DND-41 (cell line): ENCODE data around the gene FMNL3.

ENCODE experiments used
- ATAC-seq: fragments of 200-7000 bp; cut with Tn5 transposase; 3 replicates; pipeline ENCODE4 v1.9.1; 2021; ENCODE audit warnings: low read depth; ENCODE audit not compliant: insufficient read depth
- DNase-seq: peaks from one replicate; pipeline ENCODE4 v3.0.0-alpha.2; 2020
- H2AFZ ChIP-seq: 2 replicates; pipeline ENCODE4 v1.6.0; 2012; ENCODE audit warnings: low read depth, low read length
- H3K27ac ChIP-seq: 2 replicates; pipeline ENCODE4 v1.5.1; 2012; ENCODE audit warnings: low read length, inconsistent platforms
- H3K27me3 ChIP-seq: fragments of 200-600 bp; sonication (generic); 2 replicates; pipeline ENCODE4 v1.6.0; 2012; ENCODE audit warnings: low read length, mild to moderate bottlenecking, inconsistent platforms; ENCODE audit not compliant: insufficient read depth, poor library complexity
- H3K36me3 ChIP-seq: 2 replicates; pipeline ENCODE4 v1.5.1; 2012; ENCODE audit warnings: low read length, inconsistent platforms; ENCODE audit not compliant: insufficient read depth
- H3K4me1 ChIP-seq: 2 replicates; pipeline ENCODE4 v1.5.1; 2012; ENCODE audit warnings: mild to moderate bottlenecking, low read length; ENCODE audit not compliant: insufficient read depth
- H3K4me2 ChIP-seq: 2 replicates; pipeline ENCODE4 v1.6.0; 2012; ENCODE audit warnings: mild to moderate bottlenecking, moderate library complexity, low read length, inconsistent platforms; ENCODE audit not compliant: insufficient read depth
- H3K4me3 ChIP-seq, 2 experiments: fragments of 200-600 bp in 1 of 2; shearing (Covaris generic) in 1 of 2; 2 replicates each; pipeline ENCODE4 v1.5.1; 2012 to 2016; ENCODE audit warnings: inconsistent platforms in 2 of 2, low read length in 2 of 2, mild to moderate bottlenecking in 2 of 2, low read depth in 1 of 2, moderate library complexity in 1 of 2
- H3K79me2 ChIP-seq: 2 replicates; pipeline ENCODE4 v1.6.0; 2012; ENCODE audit warnings: low read length, inconsistent platforms; ENCODE audit not compliant: insufficient read depth
- H3K9ac ChIP-seq: 2 replicates; pipeline ENCODE4 v1.6.0; 2012; ENCODE audit warnings: low read depth, mild to moderate bottlenecking, inconsistent platforms, low read length, moderate library complexity
- H3K9me3 ChIP-seq: 2 replicates; pipeline ENCODE4 v1.5.1; 2012; ENCODE audit warnings: low read length, moderate library complexity, mild to moderate bottlenecking, inconsistent platforms; ENCODE audit not compliant: insufficient read depth, severe bottlenecking
- H4K20me1 ChIP-seq: 2 replicates; pipeline ENCODE4 v1.6.0; 2012; ENCODE audit warnings: low read length; ENCODE audit not compliant: insufficient read depth
- EZH2 ChIP-seq: IDR thresholded peaks from 3 replicates; pipeline ENCODE4 v1.6.1; 2012; ENCODE audit warnings: borderline replicate concordance, low read depth, mild to moderate bottlenecking, moderate library complexity, low read length, inconsistent platforms; ENCODE audit not compliant: severe bottlenecking
- TF ChIP-seq, protein P1 (sequence below): IDR thresholded peaks from 2 replicates; pipeline ENCODE4 v1.5.1; 2012; ENCODE audit warnings: borderline replicate concordance, low read length, moderate library complexity, mild to moderate bottlenecking; ENCODE audit not compliant: poor library complexity, severe bottlenecking; ENCODE audit errors: extremely low read depth

The FMNL3 gene

DNA sequence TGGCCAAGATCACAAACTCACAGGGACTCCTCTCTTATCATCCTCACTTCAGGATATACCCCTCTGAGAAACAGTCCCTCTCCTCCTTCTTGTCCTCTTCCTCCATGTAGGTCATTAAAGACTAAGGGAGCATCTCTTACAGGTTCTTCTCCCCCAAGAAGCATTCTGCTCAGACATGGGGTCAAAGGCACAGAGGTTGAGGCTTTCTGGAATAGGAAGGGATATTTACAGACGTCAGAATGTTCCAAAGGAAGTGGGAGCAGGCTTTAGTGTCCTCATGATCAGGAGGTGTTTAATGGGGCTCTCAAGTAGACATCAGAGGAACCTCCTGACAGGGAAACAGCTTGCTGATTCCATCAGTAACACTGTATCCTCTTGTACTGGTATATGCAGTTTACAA, 47.5 kb downstream of the FMNL3 start:
- no peak overlapping the region for H3K4me2 ChIP-seq
- no peak overlapping the region for H2AFZ ChIP-seq
- peaks cover 31% of the 10 kb centered on the region for H3K4me1 ChIP-seq
- no peak overlapping the region for H3K4me3 ChIP-seq
- peaks cover 50% of the 10 kb centered on the region for H3K36me3 ChIP-seq
- TF ChIP-seq, protein P1, sequence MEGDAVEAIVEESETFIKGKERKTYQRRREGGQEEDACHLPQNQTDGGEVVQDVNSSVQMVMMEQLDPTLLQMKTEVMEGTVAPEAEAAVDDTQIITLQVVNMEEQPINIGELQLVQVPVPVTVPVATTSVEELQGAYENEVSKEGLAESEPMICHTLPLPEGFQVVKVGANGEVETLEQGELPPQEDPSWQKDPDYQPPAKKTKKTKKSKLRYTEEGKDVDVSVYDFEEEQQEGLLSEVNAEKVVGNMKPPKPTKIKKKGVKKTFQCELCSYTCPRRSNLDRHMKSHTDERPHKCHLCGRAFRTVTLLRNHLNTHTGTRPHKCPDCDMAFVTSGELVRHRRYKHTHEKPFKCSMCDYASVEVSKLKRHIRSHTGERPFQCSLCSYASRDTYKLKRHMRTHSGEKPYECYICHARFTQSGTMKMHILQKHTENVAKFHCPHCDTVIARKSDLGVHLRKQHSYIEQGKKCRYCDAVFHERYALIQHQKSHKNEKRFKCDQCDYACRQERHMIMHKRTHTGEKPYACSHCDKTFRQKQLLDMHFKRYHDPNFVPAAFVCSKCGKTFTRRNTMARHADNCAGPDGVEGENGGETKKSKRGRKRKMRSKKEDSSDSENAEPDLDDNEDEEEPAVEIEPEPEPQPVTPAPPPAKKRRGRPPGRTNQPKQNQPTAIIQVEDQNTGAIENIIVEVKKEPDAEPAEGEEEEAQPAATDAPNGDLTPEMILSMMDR, result no peak
- no peak for TF ChIP-seq EZH2
- DNase-seq (no peak), ATAC-seq (no peak)
- H3K9me3 ChIP-seq, result no peaks in the 10 kb centered on the region
- H3K79me2 ChIP-seq, result peaks cover 4% of the 10 kb centered on the region; the same call in 1 of the 2 replicates
- H3K27ac ChIP-seq, result no peak overlapping the region
- H3K27me3 ChIP-seq, result no peaks in the 10 kb centered on the region
- H4K20me1 ChIP-seq, result no peaks in the 10 kb centered on the region
- H3K9ac ChIP-seq, result no peak overlapping the region

DNA sequence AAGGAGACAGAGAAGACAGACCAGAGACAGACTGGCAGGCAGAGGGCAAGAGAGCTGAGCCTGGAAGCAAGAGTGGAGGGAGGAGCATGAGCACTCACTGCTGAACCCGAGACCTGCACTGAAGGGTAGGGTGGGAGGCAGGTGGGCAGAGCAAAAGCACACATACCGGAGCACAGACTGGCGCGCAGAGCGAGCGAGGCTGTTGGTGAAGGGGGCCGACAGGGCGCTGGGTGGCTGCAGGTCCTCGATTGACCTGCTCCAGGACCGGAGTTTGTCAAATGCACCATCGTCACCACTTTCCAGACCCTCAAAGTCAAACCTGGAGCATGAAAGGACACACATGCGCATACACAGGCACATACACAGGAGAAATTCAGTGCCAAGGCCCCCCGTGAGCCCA, 48.9 kb downstream of the FMNL3 start:
- Histone ChIP-seq H3K4me2 (no peak overlapping the region), H3K27me3 (no peaks in the 10 kb centered on the region), H3K9ac (no peak overlapping the region), H3K9me3 (no peaks in the 10 kb centered on the region), H3K4me1 (peaks cover 17% of the 10 kb centered on the region), H3K79me2 (peaks cover 4% of the 10 kb centered on the region; the same call in 1 of the 2 replicates), H4K20me1 (no peaks in the 10 kb centered on the region), H3K36me3 (peaks cover 55% of the 10 kb centered on the region), H3K27ac (no peak overlapping the region; the same call in 1 of the 2 replicates), H3K4me3 (no peak overlapping the region), H2AFZ (no peak overlapping the region)
- TF ChIP-seq, protein P1, result no peak
- TF ChIP-seq EZH2, result no peak
- no peak for ATAC-seq
- DNase-seq, result no peak

DNA sequence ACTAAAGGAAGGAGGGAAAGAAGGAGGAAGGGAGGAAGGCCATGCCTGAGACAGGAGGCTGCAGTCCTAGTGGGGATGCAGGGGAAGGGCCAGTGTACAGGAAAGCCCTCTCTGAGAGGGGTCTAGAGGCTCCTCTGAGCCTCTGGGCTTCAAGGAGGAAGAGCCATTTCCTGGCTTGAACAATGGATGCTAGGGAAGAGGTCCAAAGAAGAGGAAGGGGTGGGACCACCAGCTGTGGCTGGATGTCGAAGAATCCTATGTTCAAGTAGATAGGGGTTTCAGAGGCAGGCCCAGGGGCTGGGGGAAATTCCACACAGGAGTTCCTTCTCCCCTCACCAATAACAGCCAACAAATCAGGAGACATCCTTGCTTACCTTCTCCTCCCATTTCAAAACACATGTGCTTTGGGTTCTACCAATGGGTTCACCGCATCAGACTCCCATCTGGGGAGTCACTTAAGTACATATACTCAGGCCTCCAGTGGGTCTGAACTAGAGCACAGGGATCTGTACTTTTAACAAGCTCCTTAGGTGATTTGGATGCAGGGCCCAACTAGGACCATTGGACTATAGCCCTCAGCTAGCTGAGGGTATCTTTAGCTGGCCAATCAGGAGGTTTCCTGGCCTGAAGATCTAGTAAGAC, 51.5 kb downstream of the FMNL3 start:
- TF ChIP-seq, protein P1, result no peak
- TF ChIP-seq EZH2, result no peak
- no peaks in the 10 kb centered on the region for H3K79me2 ChIP-seq
- DNase-seq (no peak), ATAC-seq (no peak)
- H3K4me2 ChIP-seq, result no peak overlapping the region
- H3K27ac ChIP-seq, result no peak overlapping the region
- H3K4me1 ChIP-seq, result no peaks in the 10 kb centered on the region
- H3K9ac ChIP-seq, result no peak overlapping the region
- H3K36me3 ChIP-seq, result peaks cover 61% of the 10 kb centered on the region
- no peak overlapping the region for H3K4me3 ChIP-seq
- H2AFZ ChIP-seq, result no peak overlapping the region
- H3K9me3 ChIP-seq, result no peaks in the 10 kb centered on the region
- H4K20me1 ChIP-seq, result no peaks in the 10 kb centered on the region
- H3K27me3 ChIP-seq, result no peaks in the 10 kb centered on the region
